Measurements from ENCODE around the gene FER.

- no peak for TF ChIP-seq CTCF (IDR thresholded peaks at IDR 0.05)
- no peak for TF ChIP-seq REST (IDR thresholded peaks at IDR 0.05; ENCODE audit: insufficient read depth in 1 of 2, low read depth in 2 of 2, low read length in 1 of 2)
- TF ChIP-seq TCF7L2 (IDR thresholded peaks at IDR 0.05; ENCODE audit: low read depth, low read length) = no peak
- TF ChIP-seq POLR2AphosphoS5 (IDR thresholded peaks at IDR 0.05; ENCODE audit: low read depth, low read length) = no peak
- TF ChIP-seq SIN3A (IDR thresholded peaks at IDR 0.05; ENCODE audit: borderline replicate concordance, insufficient read depth, low read depth, low read length) = no peak
Measured at GRCh38 chr5:109016300-109016699, 268.6 kb downstream of the FER start.

Measured in Panc1 (cell line).